SK-N-SH (cell line): ENCODE measurements around the gene CPB1. TPM values are rescaled to one million over a fixed set of nuclear protein-coding genes. Genes with fewer than 3 reads are reported as not detected.

Experiments used
- CTCF ChIA-PET: fragments of 300-600, 350-600 bp; formaldehyde crosslinking; extraction: SDS; loops from one replicate; lab custom pipeline; 2021; lab: Yijun Ruan, JAX
- POLR2A ChIA-PET: fragments of 350-600 bp; sonication (Branson Sonifier 250); formaldehyde crosslinking; extraction: SDS; loops from one replicate; lab custom pipeline; 2020; ENCODE audit warnings: antibody characterized with exemption, inconsistent platforms; lab: Yijun Ruan, JAX
- DNase-seq: peaks from one replicate; pipeline ENCODE4 v3.0.0; 2012
- H2AFZ ChIP-seq: fragments of 200-600 bp; sonication (generic); 2 replicates; pipeline ENCODE4 v1.8.1; 2016; ENCODE audit warnings: antibody characterized with exemption, mild to moderate bottlenecking, low read depth
- H3F3A ChIP-seq: fragments of 200-600 bp; sonication (generic); replicated peaks from 2 replicates; pipeline ENCODE3; 2016; ENCODE audit warnings: antibody characterized with exemption, mild to moderate bottlenecking; ENCODE audit not compliant: insufficient read depth
- H3K27ac ChIP-seq, 2 experiments: fragments of 200-500 bp in 1 of 2; fragments of 200-600 bp in 1 of 2; sonication (Bioruptor generic) in 1 of 2; sonication (generic), shearing (Covaris generic) in 1 of 2; 2 replicates each; pipeline versions ENCODE4 v1.5.1 to v1.6.1; 2014 to 2016; ENCODE audit warnings: low read depth in 2 of 2, inconsistent platforms in 1 of 2, low read length in 1 of 2, mild to moderate bottlenecking in 1 of 2, mixed read lengths in 1 of 2
- H3K27me3 ChIP-seq: fragments of 200-600 bp; sonication (generic), shearing (Covaris generic); 2 replicates; pipeline ENCODE4 v1.6.1; 2016; ENCODE audit warnings: mixed run types; ENCODE audit not compliant: insufficient read depth
- H3K36me3 ChIP-seq, 2 experiments: fragments of 200-500 bp in 1 of 2; fragments of 200-600 bp in 1 of 2; sonication (Bioruptor generic) in 1 of 2; sonication (generic) in 1 of 2; replicated peaks in 1 of 2; 2 replicates each; pipeline versions ENCODE3 to v1.5.1; 2014 to 2016; ENCODE audit warnings: low read length in 1 of 2, mild to moderate bottlenecking in 1 of 2; ENCODE audit not compliant: insufficient read depth in 2 of 2, control insufficient read depth in 1 of 2
- H3K4me1 ChIP-seq, 2 experiments: fragments of 200-500 bp in 1 of 2; fragments of 200-600 bp in 1 of 2; sonication (Bioruptor generic) in 1 of 2; sonication (generic), shearing (Covaris generic) in 1 of 2; 2 replicates each; pipeline versions ENCODE4 v1.5.1 to v1.6.1; 2014 to 2016; ENCODE audit warnings: low read depth in 1 of 2, low read length in 1 of 2, mixed run types in 1 of 2; ENCODE audit not compliant: insufficient read depth in 2 of 2, control insufficient read depth in 1 of 2
- H3K4me2 ChIP-seq: fragments of 200-600 bp; sonication (generic), shearing (Covaris generic); 2 replicates; pipeline ENCODE4 v1.6.1; 2017; ENCODE audit warnings: mixed run types
- H3K4me3 ChIP-seq, 2 experiments: fragments of 200-500 bp in 1 of 2; fragments of 200-600 bp in 1 of 2; sonication (Bioruptor generic) in 1 of 2; sonication (generic), shearing (Covaris generic) in 1 of 2; 2 replicates each; pipeline versions ENCODE4 v1.5.1 to v1.8.1; 2014 to 2016; ENCODE audit warnings: low read depth in 2 of 2, inconsistent platforms in 1 of 2, low read length in 1 of 2, mild to moderate bottlenecking in 1 of 2, mixed read lengths in 1 of 2, moderate library complexity in 1 of 2
- H3K79me2 ChIP-seq: fragments of 200-600 bp; sonication (generic); 2 replicates; pipeline ENCODE4 v1.8.1; 2017; ENCODE audit warnings: mild to moderate bottlenecking; ENCODE audit not compliant: insufficient read depth
- H3K9ac ChIP-seq: fragments of 200-600 bp; sonication (generic); 2 replicates; pipeline ENCODE4 v1.6.1; 2017; ENCODE audit warnings: mixed run types
- H3K9me2 ChIP-seq: fragments of 200-600 bp; sonication (generic); 2 replicates; pipeline ENCODE4 v1.6.1; 2017; ENCODE audit warnings: mixed run types
- H3K9me3 ChIP-seq: fragments of 200-600 bp; sonication (generic); 2 replicates; pipeline ENCODE4 v1.6.1; 2017; ENCODE audit warnings: mixed run types, mild to moderate bottlenecking, moderate library complexity
- H4K20me1 ChIP-seq: fragments of 200-600 bp; sonication (generic); 2 replicates; pipeline ENCODE4 v1.6.1; 2017; ENCODE audit warnings: mild to moderate bottlenecking, mixed run types; ENCODE audit not compliant: insufficient read depth
- CHD2 ChIP-seq: fragments of 150-350 bp; IDR thresholded peaks from 2 replicates; pipeline ENCODE4 v1.6.1; 2018; ENCODE audit warnings: low read length; ENCODE audit not compliant: partially characterized antibody
- EP300 ChIP-seq, 2 experiments: IDR thresholded peaks; 2 replicates each; pipeline versions ENCODE4 v1.4.0 to v1.6.1; 2012; ENCODE audit warnings: borderline replicate concordance in 1 of 2, low read depth in 1 of 2, low read length in 1 of 2
- GATA2 ChIP-seq: sonication (generic); formaldehyde crosslinking; IDR thresholded peaks from 2 replicates; pipeline ENCODE4 v1.5.0; 2020; ENCODE audit warnings: mild to moderate bottlenecking, missing genetic modification reagents
- JUND ChIP-seq: IDR thresholded peaks from 2 replicates; pipeline ENCODE4 v1.4.0; 2012
- MXI1 ChIP-seq: IDR thresholded peaks from 2 replicates; pipeline ENCODE4 v1.6.1; 2012; ENCODE audit warnings: mild to moderate bottlenecking, low read depth, low read length, improper control_type of control experiment
- POLR2AphosphoS5 ChIP-seq: IDR thresholded peaks from 2 replicates; pipeline ENCODE4 v1.6.1; 2012; ENCODE audit warnings: low read depth, low read length
- RCOR1 ChIP-seq: fragments of 150-350 bp; IDR thresholded peaks from 2 replicates; pipeline ENCODE4 v1.6.1; 2017; ENCODE audit warnings: antibody characterized with exemption, low read length
- WGBS: methylation state at CpG from one replicate; pipeline ENCODE4 v1.1.6; 2017; ENCODE audit warnings: low lambda C conversion rate; 5-methylcytosine and 5-hydroxymethylcytosine counted together
- polyA plus RNA-seq, 3 experiments: library from polyadenylated mRNA; depleted of rRNA; stranded (reverse); fragments of >200 nt; gene quantifications; 2 replicates each; pipeline ENCODE4 v1.2.3, GENCODE V29; 2012
- TF ChIP-seq, protein P1 (sequence below): fragments of 200-600 bp; sonication (generic); IDR thresholded peaks from 2 replicates; pipeline ENCODE4 v1.6.1; 2017; ENCODE audit warnings: antibody characterized with exemption, mild to moderate bottlenecking, moderate library complexity
- TF ChIP-seq, protein P2 (sequence below): IDR thresholded peaks from 2 replicates; pipeline ENCODE4; 2012
- TF ChIP-seq, protein P3 (sequence below): IDR thresholded peaks from 2 replicates; pipeline ENCODE4 v1.4.0; 2012; ENCODE audit warnings: low read depth, borderline replicate concordance
- TF ChIP-seq, protein P4 (sequence below): fragments of 150-350 bp; IDR thresholded peaks from 2 replicates; pipeline ENCODE4 v1.6.1; 2016; ENCODE audit warnings: mild to moderate bottlenecking, low read depth, low read length

The CPB1 gene
- polyA plus RNA-seq, 1 of the 3 experiments (the other 2 are of a cell fraction), result 0.26 TPM

DNA sequence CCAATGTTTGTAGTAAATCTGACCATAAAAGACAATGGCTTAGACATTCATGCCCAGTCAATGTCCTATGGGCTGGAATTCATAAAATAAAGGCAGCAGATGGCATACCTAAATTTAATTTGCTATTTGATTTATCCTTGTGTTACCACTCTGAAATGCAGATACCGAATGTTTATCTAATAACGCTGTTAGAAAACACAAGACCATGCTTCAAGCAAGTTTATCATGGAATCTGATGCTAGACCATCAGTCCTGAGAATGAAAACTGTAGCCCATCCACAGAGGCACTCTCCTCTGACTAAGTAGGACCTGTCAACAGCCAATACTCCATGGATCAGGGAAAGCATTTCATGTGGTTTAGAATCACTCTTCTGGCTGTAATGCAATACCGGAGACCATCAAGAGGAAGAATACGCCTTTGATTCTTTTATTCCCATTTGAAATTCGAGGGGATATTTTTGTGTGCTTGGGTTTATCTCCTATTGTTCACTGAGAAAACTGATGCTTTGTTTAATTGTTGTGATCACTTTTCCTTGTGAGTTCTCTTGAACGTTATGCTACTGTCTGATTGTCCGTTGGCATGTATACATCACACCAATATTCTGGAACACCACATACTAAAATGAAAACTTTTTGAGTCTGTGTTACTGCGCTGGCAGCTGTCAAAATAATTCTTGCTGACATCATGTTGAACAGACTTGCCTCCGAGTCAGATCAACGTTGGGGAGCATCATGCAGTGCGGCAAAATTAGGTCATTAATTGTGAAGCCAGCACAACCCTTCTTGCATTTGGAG lies 12.1 kb upstream of the CPB1 start (continued):
- TF ChIP-seq, protein P1, sequence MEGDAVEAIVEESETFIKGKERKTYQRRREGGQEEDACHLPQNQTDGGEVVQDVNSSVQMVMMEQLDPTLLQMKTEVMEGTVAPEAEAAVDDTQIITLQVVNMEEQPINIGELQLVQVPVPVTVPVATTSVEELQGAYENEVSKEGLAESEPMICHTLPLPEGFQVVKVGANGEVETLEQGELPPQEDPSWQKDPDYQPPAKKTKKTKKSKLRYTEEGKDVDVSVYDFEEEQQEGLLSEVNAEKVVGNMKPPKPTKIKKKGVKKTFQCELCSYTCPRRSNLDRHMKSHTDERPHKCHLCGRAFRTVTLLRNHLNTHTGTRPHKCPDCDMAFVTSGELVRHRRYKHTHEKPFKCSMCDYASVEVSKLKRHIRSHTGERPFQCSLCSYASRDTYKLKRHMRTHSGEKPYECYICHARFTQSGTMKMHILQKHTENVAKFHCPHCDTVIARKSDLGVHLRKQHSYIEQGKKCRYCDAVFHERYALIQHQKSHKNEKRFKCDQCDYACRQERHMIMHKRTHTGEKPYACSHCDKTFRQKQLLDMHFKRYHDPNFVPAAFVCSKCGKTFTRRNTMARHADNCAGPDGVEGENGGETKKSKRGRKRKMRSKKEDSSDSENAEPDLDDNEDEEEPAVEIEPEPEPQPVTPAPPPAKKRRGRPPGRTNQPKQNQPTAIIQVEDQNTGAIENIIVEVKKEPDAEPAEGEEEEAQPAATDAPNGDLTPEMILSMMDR, result no peak
- peak; percentile 64; the same call in 1 of the 2 replicates for TF ChIP-seq MXI1
- no peak for TF ChIP-seq JUND
- TF ChIP-seq, protein P2, sequence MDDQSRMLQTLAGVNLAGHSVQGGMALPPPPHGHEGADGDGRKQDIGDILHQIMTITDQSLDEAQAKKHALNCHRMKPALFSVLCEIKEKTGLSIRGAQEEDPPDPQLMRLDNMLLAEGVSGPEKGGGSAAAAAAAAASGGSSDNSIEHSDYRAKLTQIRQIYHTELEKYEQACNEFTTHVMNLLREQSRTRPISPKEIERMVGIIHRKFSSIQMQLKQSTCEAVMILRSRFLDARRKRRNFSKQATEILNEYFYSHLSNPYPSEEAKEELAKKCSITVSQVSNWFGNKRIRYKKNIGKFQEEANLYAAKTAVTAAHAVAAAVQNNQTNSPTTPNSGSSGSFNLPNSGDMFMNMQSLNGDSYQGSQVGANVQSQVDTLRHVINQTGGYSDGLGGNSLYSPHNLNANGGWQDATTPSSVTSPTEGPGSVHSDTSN, result peak; percentile 22; the same call in 1 of the 2 replicates
- TF ChIP-seq POLR2AphosphoS5, result peak; percentile 26; the same call in 1 of the 2 replicates
- TF ChIP-seq, protein P3, sequence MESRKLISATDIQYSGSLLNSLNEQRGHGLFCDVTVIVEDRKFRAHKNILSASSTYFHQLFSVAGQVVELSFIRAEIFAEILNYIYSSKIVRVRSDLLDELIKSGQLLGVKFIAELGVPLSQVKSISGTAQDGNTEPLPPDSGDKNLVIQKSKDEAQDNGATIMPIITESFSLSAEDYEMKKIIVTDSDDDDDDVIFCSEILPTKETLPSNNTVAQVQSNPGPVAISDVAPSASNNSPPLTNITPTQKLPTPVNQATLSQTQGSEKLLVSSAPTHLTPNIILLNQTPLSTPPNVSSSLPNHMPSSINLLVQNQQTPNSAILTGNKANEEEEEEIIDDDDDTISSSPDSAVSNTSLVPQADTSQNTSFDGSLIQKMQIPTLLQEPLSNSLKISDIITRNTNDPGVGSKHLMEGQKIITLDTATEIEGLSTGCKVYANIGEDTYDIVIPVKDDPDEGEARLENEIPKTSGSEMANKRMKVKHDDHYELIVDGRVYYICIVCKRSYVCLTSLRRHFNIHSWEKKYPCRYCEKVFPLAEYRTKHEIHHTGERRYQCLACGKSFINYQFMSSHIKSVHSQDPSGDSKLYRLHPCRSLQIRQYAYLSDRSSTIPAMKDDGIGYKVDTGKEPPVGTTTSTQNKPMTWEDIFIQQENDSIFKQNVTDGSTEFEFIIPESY, result no peak
- TF ChIP-seq, protein P4, sequence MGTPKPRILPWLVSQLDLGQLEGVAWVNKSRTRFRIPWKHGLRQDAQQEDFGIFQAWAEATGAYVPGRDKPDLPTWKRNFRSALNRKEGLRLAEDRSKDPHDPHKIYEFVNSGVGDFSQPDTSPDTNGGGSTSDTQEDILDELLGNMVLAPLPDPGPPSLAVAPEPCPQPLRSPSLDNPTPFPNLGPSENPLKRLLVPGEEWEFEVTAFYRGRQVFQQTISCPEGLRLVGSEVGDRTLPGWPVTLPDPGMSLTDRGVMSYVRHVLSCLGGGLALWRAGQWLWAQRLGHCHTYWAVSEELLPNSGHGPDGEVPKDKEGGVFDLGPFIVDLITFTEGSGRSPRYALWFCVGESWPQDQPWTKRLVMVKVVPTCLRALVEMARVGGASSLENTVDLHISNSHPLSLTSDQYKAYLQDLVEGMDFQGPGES, result no peak

DNA sequence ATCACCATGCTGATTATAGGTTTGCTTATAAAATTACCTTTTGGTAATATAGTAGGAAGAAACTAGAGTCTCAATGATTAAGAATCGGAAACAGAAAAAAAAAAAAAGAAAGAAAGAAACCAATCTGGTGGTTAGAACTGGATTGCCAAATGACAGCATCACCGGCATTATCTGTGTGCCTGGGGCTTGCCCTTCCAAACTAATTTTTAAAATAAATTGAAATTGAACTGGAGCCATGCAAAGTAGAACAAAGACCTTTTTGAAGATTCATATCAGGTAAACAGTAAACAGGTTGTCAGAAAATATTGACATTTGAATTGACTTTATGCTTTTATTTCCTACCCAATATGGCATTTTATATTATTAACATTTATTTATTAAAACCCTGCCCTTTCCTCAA lies 11.2 kb upstream of the CPB1 start:
- Histone ChIP-seq H3K79me2 (no peaks in the 10 kb centered on the region), H3F3A (no peaks in the 10 kb centered on the region), H3K36me3 (no peaks in the 10 kb centered on the region), H3K9me2 (no peaks in the 10 kb centered on the region), H3K4me2 (no peak overlapping the region), H3K4me3 (no peak overlapping the region), H2AFZ (no peak overlapping the region), H3K27me3 (no peaks in the 10 kb centered on the region), H3K4me1 (peaks cover 0 to 18% of the 10 kb centered on the region in 2 experiments; a peak in 2 of 4 replicates), H3K9me3 (no peaks in the 10 kb centered on the region), H3K27ac (peak overlapping the region in 1 of 2 experiments; percentile 93; a peak in 2 of 4 replicates), H3K9ac (no peak overlapping the region), H4K20me1 (no peaks in the 10 kb centered on the region)
- TF ChIP-seq GATA2 (CRISPR knock-in tag) (peak; percentile 63), EP300 (IDR thresholded peaks at IDR 0.05; ENCODE audit: borderline replicate concordance in 1 of 2, low read depth in 1 of 2, low read length in 1 of 2) (peak in 1 of 2 experiments; percentile 78; a peak in 2 of 4 replicates), RCOR1 (peak; percentile 65; the same call in 1 of the 2 replicates), CHD2 (no peak)
- CTCF ChIA-PET, result no interaction called here
- 33% methylated on average over 2 of the region's 2 CpGs for WGBS
- peak; percentile 22 for DNase-seq
- POLR2A ChIA-PET, result no interaction called here
